ENCODE measurements around the gene SGPP2.
A peak's percentile ranks its signal among the peaks of the same experiment; 100 is the strongest.

SGPP2 gene

GRCh38 chr2:222470802-222471468 is 46.6 kb downstream of the SGPP2 start:
- DNase-seq (ENCODE audit: low spot score), result no peak

- DNase-seq (ENCODE audit: low spot score), result no peak
Observed at GRCh38 chr2:222477962-222478608, 53.7 kb downstream of the SGPP2 start.

DNA sequence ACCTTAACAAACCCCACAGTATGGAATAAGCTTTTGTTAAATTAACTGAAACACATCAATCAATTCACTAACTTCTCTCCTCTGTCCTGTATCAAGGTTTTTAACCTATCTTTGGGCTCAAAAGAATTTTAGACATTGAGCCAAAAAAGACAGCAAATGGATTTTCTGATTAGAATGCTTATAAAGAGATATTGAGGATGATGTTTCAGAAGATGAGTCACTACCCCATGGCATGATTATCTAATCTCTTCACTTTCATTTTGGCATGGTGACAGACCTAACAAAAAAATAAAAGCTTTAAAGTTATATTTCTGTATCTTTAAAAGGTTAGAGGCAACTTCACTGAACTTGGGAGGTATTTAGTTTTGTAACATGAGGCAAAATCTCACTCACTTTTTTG is 55.5 kb downstream of the SGPP2 start:
- DNase-seq (ENCODE audit: low spot score), result no peak

DNA sequence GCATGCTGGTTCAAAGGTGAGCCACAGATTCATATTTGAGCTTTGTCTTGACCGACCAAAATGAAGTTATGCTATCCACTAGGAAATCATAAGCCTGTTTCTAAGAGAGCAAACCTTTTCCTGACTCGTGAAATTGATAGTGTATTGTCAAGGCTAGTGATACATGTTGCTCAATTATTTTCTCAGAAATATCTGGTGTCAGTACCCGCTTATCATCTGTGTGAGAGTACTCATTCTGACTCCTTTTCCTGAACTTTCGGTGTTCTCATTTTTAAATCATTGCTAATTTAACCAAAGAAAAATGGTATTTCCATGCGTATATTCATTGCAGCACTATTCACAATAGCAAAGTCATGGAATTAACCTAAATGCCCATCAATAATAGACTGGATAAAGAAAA is 56.2 kb downstream of the SGPP2 start:
- DNase-seq (ENCODE audit: low spot score), result no peak

- no peak for DNase-seq (ENCODE audit: low spot score)
Observed at GRCh38 chr2:222481941-222482340, 57.6 kb downstream of the SGPP2 start.

DNA sequence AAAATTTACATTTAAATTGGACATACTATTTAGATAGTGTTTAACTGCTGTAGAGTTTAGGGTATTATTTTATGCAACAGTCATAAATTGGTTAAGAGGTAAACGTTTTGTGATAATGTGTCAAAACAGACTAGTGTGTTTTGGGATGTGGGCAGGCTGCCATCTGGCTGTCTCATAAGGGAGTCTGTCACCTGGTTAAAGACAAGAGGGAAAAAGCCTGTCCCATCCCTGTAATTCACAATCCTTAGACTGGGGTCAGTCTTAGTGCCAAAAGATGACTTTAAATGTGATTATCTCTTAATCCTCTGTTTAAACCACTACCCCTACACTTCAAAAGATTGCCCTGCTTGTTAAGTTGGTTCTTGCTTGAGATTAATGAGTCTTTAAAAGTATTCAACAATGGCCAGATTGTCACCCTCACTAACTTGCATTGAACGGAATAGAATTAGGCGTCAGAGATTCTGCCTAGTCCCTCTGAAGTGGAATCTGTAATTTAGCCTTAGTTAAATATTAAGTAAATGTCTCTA is 59.2 kb downstream of the SGPP2 start:
- DNase-seq (ENCODE audit: low spot score), result no peak

GRCh38 chr2:222485367-222486211 is 61.2 kb downstream of the SGPP2 start:
- DNase-seq (ENCODE audit: low spot score), result no peak

- no peak for DNase-seq (ENCODE audit: low spot score)
Observed at GRCh38 chr2:222490131-222490530, 65.8 kb downstream of the SGPP2 start.

DNA sequence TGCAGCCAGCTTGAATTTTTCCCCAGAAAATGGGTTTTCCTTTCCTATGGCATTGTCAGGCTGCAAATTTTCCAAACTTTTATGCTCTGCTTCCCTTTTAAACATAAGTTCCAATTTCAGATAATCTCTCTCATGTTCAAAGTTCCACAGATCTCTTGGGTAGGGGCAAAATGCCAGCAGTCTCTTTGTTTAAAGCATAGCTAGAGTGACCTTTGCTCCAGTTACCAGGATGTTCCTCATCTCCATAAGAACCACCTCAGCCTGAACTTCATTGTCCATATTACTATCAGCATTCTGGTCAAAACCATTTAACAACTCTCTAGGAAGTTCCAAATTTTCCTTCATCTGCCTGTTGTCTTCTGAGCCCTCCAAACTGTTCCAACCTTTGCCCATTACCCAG is 68.3 kb downstream of the SGPP2 start:
- no peak for DNase-seq (ENCODE audit: low spot score)

DNA sequence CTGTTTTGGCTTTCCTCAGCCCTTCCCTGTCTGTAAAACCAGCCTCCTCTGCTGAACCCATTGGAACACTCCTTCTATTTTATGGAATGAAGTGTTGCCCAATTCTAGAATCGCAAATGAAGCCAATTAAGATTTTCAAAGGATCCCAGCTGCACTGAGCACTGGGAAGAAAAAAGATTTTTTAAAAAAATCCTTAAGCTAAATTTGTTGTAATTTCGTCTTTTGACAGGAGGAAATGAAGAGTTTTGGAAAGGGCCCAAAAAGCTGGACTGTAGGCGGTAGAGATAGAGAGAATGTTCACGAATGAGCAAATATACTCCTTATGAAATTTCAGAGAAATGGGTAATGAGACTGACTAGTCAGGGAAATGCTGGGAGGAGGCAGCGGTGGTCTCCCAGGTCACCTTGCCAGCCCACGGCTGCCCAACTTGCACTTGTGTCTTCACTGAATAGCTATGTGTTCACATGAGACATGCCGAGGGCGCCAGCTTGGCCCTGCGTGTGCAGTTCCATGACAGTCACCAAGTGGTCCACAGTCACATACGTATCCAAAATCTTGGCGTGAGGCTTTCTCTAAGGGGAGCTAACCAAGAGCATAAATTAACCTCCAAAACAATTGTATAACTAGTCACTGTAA is 69.9 kb downstream of the SGPP2 start:
- DNase-seq (ENCODE audit: low spot score), result no peak

- no peak for DNase-seq (ENCODE audit: low spot score)
Observed at GRCh38 chr2:222495388-222495787, 71.0 kb downstream of the SGPP2 start.

GRCh38 chr2:222499226-222499625 is 74.9 kb downstream of the SGPP2 start:
- no peak for DNase-seq (ENCODE audit: low spot score)

- DNase-seq (ENCODE audit: low spot score), result no peak
Observed at GRCh38 chr2:222504191-222504590, 79.8 kb downstream of the SGPP2 start.

GRCh38 chr2:222504719-222505118 is 80.4 kb downstream of the SGPP2 start:
- DNase-seq (ENCODE audit: low spot score), result peak; percentile 16

DNA sequence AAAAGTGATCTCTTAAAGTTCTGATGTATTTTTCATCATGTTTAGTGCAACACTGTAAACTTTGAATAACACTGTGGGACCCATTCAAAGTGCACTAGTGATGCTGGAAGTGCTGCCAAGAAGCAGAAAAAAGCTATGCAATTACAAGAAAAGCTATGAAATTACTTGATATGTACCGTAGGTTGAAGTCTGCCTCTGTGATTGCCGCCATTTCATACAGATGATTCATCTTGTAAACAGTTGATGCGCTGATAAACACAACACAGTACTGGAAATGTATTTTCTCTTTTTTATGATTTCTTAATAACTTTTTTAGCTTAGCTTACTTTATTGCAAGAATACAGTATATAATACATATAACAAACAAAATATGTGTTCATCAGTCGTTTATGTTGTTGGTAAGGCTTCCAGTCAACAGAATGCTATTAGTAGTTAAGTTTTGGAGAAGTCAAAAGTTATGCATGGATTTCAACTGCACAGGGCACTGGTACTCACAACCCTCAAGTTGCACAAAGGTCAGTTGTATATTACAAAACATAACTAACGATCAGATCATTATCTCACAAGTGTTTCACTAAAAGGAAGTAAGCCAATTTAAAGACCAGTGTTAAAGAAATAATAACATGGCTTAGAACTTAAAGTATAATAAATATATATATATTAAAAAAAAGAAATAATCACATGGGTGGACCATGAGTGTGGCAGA is 82.0 kb downstream of the SGPP2 start:
- no peak for DNase-seq (ENCODE audit: low spot score)

DNA sequence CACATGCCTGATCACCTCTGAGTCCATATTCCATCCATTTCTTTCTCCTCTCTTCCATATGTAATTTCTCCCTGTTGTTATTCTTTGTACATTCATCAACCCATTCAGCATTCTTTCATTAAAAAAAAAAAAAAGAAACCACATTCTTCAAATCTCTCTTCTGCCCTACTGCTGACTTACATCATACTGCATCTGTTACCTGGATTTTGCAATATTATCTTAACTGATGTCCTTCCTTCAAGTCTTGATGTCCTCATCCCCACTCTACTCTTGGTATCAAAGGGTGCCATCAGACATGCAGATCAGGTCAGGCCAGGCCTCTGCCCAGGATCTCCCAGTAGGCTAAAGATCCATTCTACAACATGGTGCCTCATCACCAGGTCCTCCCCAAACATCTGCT is 90.6 kb downstream of the SGPP2 start:
- DNase-seq (ENCODE audit: low spot score), result no peak

DNA sequence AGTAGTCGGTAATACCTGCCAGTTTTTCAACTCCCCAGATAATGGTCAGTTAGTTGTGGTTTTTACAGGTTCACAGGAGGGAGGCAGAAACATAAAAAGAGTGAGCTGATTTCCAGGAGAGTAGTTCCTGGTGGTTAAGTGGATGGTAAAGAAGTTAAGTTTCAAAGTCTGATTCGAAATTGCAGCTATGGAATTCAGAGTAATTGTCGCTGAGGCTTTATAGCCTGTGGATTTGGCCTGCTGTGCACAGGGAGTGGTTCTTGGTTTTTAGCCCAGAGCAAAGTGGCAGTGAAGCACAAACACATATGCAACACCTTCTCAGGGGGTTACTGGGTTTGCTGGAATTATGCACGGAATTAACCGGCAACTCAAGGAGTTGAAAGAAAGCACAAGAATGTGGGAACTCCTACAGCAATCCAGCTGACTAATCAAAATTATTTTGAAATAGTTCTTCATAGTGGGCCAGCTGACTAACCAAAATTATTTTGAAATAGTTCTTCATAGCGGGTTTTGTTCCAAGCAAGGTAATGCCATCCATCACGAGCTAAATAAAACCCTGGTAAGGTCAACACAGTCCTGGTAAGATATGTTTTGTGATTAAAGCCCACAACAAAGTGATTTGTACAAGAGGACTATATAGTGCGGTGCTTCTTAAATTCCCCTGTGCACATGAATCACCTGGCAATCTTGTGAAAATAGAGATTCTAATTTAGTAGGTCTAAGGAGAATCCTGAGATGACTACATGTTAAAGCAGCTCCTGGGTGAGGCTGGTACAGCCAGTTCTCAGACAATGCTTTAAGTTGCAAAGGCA is 94.4 kb downstream of the SGPP2 start:
- no peak for DNase-seq (ENCODE audit: low spot score)

DNA sequence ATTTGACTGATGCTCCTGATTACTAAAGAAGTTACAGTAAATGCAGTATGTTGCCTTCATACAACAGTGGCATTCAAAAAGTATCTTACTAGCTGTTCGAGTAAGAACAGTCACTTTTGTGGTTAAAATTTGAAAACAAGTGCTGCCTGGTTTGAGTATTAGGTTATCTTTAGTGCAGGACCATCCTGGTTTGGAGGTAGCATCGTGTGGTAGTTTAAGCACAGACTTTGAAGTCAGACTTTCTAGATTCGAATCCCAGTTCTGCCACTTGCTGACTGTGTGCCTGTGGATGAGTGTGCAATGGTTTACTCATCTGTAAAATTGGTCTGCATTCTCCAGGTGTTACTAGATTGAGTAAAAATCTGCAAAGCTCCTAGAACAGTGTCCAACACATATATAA is 96.8 kb downstream of the SGPP2 start:
- no peak for DNase-seq (ENCODE audit: low spot score)

GRCh38 chr2:222522082-222522481 is 97.7 kb downstream of the SGPP2 start:
- no peak for DNase-seq (ENCODE audit: low spot score)

GRCh38 chr2:222523783-222524544 is 99.6 kb downstream of the SGPP2 start:
- DNase-seq (ENCODE audit: low spot score), result no peak
